ENCODE measurements around the gene DNAAF1. TPM values are rescaled to one million over a fixed set of nuclear protein-coding genes. Genes with fewer than 3 reads are reported as not detected.

The DNAAF1 gene
- total RNA-seq, 1 donor from 2014 or later = not detected

DNA sequence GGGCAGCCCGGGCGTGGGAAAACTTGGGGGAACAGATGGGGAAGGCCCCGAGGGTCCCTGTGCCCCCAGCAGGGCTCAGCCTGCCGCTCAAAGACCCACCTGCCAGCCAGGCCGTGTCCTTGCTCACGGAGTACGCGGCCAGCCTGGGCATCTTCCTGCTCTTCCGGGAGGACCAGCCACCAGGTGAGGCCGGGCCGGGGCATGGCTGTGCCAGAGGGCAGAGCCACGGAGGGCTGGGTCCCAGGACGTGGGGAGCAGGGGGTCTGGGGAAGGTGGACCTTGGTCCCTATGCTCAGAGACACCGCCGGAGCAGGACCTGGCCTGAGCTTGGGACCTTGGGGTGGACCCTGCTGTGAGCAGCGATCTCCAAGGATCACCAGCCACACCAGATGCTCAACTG lies 46.4 kb downstream of the DNAAF1 start:
- CTCF ChIA-PET = no interaction called here
- H3K4me1 Mint-ChIP-seq = peaks cover 15% of the 10 kb centered on the region

GRCh38 chr16:84193480-84193879 lies 48.4 kb downstream of the DNAAF1 start:
- Mint-ChIP-seq H3K9me3 (no peaks in the 10 kb centered on the region), H3K4me1 (peaks cover 12% of the 10 kb centered on the region), H3K27me3 (no peaks in the 10 kb centered on the region), H3K36me3 (ENCODE audit: low read depth) (no peaks in the 10 kb centered on the region), H3K4me3 (no peak overlapping the region), H3K27ac (no peak overlapping the region)
- ATAC-seq (ENCODE audit: low read depth) = no peak
- no peak for DNase-seq
- intact Hi-C loops (cut with micrococcal nuclease) = no loop called here
- CTCF ChIA-PET = no interaction called here
- TF ChIP-seq, protein P1, sequence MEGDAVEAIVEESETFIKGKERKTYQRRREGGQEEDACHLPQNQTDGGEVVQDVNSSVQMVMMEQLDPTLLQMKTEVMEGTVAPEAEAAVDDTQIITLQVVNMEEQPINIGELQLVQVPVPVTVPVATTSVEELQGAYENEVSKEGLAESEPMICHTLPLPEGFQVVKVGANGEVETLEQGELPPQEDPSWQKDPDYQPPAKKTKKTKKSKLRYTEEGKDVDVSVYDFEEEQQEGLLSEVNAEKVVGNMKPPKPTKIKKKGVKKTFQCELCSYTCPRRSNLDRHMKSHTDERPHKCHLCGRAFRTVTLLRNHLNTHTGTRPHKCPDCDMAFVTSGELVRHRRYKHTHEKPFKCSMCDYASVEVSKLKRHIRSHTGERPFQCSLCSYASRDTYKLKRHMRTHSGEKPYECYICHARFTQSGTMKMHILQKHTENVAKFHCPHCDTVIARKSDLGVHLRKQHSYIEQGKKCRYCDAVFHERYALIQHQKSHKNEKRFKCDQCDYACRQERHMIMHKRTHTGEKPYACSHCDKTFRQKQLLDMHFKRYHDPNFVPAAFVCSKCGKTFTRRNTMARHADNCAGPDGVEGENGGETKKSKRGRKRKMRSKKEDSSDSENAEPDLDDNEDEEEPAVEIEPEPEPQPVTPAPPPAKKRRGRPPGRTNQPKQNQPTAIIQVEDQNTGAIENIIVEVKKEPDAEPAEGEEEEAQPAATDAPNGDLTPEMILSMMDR (IDR thresholded peaks at IDR 0.05) = no peak
- POLR2A ChIA-PET = no interaction called here

More for the DNA sequence above, 46.4 kb downstream of the DNAAF1 start:
- H3K9me3 Mint-ChIP-seq = no peaks in the 10 kb centered on the region
- H3K27me3 Mint-ChIP-seq = no peaks in the 10 kb centered on the region
- H3K36me3 Mint-ChIP-seq (ENCODE audit: low read depth) = peaks cover 2% of the 10 kb centered on the region
- no peak for ATAC-seq (ENCODE audit: low read depth)
- TF ChIP-seq, protein P1 (IDR thresholded peaks at IDR 0.05) = no peak
- DNase-seq = no peak
- intact Hi-C loops (cut with micrococcal nuclease) = no loop called here
- H3K27ac Mint-ChIP-seq = no peak overlapping the region
- POLR2A ChIA-PET = no interaction called here
- H3K4me3 Mint-ChIP-seq = no peak overlapping the region

- intact Hi-C loops (cut with micrococcal nuclease) = no loop called here
- ATAC-seq (ENCODE audit: low read depth) (peak; percentile 30), DNase-seq (no peak)
- Mint-ChIP-seq H3K27ac (no peak overlapping the region), H3K9me3 (no peaks in the 10 kb centered on the region), H3K27me3 (no peaks in the 10 kb centered on the region), H3K36me3 (ENCODE audit: low read depth) (no peaks in the 10 kb centered on the region), H3K4me1 (peaks cover 12% of the 10 kb centered on the region), H3K4me3 (peak overlapping the region; percentile 75)
- ChIA-PET POLR2A (interaction anchor here (0.5 kb wide), 1 partner anchor 223 kb away, joined by 3 read pairs; no protein-coding TSS in a partner anchor), CTCF (interaction anchor here (1.0 kb wide), 1 partner anchor 312 kb away, joined by 3 read pairs; no protein-coding TSS in a partner anchor)
- TF ChIP-seq, protein P1 (IDR thresholded peaks at IDR 0.05) = no peak
These were observed 48.9 kb downstream of the DNAAF1 start for GRCh38 chr16:84194018-84194417.

DNA sequence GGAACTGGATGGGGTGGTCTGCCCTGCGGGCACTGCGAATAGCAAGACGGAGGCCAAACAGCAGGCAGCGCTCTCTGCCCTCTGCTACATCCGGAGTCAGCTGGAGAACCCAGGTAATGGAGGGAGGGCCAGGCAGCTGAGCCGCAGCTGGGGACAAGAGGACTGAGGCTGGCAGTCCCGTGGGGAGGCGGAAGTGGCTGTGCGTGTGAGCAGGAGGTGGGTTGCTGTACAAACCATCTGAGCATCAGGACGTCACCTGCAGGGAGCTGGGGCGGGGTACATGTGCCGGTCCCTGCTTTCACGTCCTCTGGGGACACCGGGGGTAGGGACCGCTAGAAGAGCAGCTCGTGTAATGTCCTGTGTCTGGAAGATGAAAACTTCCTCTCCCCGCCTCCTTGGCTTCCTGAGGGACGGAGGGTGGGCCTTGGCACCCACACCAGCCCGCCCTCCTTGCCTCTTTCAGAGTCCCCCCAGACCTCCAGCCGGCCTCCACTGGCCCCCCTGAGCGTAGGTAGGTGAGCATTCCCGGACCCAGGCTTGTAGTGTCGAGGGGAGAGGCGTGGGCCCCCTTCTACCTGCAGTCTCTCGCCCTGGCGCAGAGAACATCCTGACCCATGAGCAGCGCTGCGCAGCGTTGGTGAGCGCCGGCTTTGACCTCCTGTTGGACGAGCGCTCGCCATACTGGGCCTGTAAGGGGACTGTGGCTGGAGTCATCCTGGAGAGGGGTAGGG lies 49.5 kb downstream of the DNAAF1 start:
- no peaks in the 10 kb centered on the region for H3K36me3 Mint-ChIP-seq (ENCODE audit: low read depth)
- no peaks in the 10 kb centered on the region for H3K9me3 Mint-ChIP-seq
- intact Hi-C loops (cut with micrococcal nuclease) = no loop called here
- TF ChIP-seq, protein P1 (IDR thresholded peaks at IDR 0.05) = no peak
- DNase-seq (no peak), ATAC-seq (ENCODE audit: low read depth) (peak; percentile 84)
- H3K4me3 Mint-ChIP-seq = peak overlapping the region; percentile 75
- CTCF ChIA-PET = interaction anchor here (1.0 kb wide), 1 partner anchor 312 kb away, joined by 3 read pairs; no protein-coding TSS in a partner anchor
- POLR2A ChIA-PET = interaction anchor here (0.5 kb wide), 1 partner anchor 223 kb away, joined by 3 read pairs; no protein-coding TSS in a partner anchor
- H3K27ac Mint-ChIP-seq = peak overlapping the region; percentile 41
- H3K27me3 Mint-ChIP-seq = no peaks in the 10 kb centered on the region
- H3K4me1 Mint-ChIP-seq = peaks cover 12% of the 10 kb centered on the region

- DNase-seq (no peak), ATAC-seq (ENCODE audit: low read depth) (no peak)
- ChIA-PET CTCF (no interaction called here), POLR2A (no interaction called here)
- no peaks in the 10 kb centered on the region for H3K36me3 Mint-ChIP-seq (ENCODE audit: low read depth)
- H3K4me1 Mint-ChIP-seq = peaks cover 12% of the 10 kb centered on the region
- no peak overlapping the region for H3K27ac Mint-ChIP-seq
- no peaks in the 10 kb centered on the region for H3K9me3 Mint-ChIP-seq
- no peaks in the 10 kb centered on the region for H3K27me3 Mint-ChIP-seq
- no peak overlapping the region for H3K4me3 Mint-ChIP-seq
- TF ChIP-seq, protein P1 (IDR thresholded peaks at IDR 0.05) = no peak
- intact Hi-C loops (cut with micrococcal nuclease) = no loop called here
These were observed 50.3 kb downstream of the DNAAF1 start for GRCh38 chr16:84195201-84196093.
